Measurements from ENCODE around the gene CTNNB1.

CTNNB1 gene

DNA sequence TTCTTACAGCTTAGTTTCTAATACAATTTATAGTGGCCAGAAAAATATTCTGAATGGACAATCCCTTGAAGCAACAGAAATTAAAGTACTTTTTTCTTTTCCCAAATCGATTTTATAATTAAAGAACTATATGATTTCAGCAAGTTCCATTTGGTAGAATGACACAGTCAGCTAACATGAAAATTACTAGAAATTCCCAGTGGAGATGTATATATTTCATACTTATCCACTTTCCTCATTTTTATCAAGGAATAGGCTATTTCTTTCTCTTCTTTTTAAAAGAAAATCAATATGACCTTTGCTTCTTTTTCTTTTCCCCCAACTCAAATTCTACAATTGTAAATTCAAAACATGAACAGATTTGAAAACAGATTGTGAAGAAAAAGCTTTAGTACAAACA, 6.4 kb upstream of the CTNNB1 start:
- no peak for DNase-seq (ENCODE audit: low read depth in 3 of 3, low spot score in 1 of 3)

DNA sequence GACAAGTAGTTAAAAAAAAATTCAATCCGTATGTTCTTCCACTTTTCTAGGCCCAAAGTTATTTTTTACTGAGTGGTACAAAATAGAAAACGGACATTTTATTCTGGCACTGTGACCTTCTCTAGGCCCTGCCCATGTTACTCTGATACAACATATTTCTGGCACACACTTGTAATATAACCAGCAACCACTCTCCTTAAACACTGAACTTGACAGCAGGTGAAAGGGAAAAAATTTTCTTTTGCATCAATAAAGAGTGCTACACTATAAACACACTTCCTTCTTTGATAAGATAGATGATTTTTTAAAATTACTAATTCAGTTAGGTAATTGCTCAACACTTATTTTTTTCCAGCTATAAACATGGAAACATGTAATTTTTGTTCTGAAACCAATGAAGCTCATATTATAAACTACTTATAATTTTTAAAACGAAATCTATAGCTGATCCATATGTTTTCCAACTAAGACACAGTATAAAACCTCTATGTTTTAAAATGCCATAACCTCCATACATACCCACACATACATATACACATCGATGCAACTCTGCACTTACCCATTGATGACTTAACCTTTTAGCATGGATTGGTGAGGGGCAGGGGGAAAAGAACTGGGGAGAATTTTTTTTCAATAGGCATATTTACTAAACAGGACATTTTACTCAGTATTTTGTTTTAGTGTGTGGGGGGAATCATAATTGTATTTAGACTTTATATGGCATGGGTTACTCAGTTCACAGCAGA, 5.3 kb upstream of the CTNNB1 start:
- no peak for DNase-seq (ENCODE audit: low read depth in 3 of 3, low spot score in 1 of 3)

DNA sequence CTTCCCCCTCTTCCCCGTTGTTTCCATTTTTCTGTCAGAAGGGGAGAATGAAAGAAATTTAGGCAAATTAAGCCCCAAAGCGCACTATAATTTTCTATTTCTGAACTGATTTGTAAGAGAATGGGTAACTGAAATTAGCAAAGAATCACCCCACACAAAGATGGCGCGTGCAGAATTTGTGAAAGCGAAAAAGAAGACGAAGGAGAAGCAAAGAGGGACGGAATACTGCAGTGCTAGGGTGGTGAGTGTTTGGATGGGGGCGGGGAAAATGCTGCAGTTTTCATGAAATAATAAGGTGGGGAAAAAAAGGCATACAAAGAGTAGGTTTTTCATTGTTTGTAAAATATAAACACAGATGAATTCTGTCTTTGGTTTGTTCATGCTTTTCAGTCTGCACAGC, 4.6 kb upstream of the CTNNB1 start:
- no peak for DNase-seq (ENCODE audit: low read depth in 3 of 3, low spot score in 1 of 3)

DNA sequence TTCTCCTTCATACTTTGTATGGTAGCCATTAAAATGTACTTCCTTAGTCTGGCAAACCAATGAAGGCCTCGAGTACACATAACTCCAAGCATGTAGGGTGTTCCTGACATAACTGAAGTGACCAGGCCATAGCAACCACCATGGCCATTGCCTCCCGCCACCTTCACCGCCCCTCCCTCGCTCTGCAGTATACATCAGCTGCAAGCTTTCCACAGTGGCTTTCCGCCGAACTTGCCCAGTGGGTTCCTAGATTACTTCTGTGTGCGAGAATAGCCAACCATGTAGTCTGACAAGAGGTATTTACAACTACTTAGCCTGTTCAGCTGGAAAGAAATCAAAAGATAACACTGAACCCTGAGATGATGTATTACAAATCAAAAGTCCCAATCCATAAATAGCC, 3.4 kb upstream of the CTNNB1 start:
- DNase-seq (ENCODE audit: low read depth in 3 of 3, low spot score in 1 of 3) = no peak

DNA sequence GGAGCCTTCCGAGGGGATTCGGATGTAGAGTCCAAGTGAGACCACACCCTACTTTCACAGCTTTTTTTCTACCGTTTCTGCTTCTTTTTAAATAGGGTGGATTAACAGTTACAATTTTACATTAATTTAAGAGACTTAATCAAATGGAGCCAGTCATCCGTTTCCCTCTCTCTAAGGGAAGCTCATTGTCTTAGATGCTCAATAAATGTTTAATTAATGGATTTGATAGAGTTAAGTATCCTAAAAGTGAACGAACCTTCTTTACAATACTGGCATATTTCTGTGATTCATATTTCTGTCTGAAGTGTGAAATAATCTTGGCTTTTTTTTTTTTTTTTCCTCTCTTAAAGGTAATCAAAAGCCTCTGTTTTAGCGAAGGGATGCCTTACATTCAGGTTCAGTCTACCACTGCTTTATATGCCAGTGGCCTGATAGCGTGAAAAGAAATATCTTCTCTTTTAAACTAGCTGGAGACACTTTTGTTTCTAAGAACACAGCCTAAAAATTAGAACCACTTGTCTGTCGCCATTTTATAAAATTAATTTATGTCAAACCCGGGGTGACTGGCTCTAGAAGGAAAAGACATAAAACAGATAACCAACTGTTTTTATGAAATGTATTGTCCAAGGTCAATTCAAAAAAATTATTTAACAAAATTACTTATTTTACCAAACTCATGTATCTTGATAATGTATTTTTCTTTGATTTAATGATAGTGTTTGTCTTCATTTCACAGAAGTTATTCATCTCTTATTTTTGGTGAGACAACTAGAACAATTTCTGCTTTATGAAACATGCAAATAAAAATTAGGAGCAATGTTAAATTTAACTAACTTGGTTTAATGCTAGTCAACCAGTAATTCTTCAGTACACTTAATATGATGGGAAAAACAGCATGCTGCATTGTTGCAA, 2.5 kb upstream of the CTNNB1 start:
- no peak for DNase-seq (ENCODE audit: low read depth in 3 of 3, low spot score in 1 of 3)

DNA sequence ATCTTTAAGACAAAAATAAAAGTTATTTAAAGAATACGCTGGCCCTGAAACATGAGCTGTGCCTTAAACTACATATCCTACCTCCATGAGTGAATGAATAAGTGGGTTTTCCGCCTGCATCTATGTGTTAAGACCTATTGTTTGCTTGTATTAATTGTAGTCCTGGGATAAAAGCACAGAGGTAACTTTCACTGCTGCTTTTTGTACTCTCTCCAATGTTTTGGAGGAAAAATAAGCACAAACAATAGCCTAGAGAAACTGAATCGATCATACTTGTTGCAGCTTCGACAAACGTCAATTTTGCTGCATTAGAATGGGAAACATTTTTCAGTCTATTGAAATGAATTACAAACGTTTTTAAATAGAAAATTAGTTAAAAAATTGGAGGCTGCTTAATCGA, 1.3 kb upstream of the CTNNB1 start:
- DNase-seq (ENCODE audit: low read depth in 3 of 3, low spot score in 1 of 3) = no peak

DNA sequence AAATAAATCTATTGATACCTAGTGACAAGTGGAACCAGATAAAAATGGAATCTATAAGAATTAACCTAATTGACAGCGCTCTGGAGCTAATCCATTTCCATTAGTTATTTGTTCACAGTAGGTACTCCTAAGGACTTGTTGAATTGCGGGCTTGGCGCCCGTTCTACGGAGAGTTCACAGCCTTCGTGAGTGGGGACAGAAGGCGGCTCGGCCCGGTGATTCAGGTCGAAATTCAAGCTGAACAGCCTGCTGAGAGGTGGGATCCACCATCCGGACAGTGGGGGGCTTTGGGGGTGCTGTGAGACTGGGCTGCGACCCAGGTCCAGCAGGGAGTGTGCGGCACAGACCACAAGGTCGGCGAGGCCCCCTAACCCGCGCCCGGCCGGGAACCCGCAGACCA, 779 bp upstream of the CTNNB1 start:
- peak in 1 of 3 donors; percentile 9 for DNase-seq (ENCODE audit: low read depth in 3 of 3, low spot score in 1 of 3)

DNA sequence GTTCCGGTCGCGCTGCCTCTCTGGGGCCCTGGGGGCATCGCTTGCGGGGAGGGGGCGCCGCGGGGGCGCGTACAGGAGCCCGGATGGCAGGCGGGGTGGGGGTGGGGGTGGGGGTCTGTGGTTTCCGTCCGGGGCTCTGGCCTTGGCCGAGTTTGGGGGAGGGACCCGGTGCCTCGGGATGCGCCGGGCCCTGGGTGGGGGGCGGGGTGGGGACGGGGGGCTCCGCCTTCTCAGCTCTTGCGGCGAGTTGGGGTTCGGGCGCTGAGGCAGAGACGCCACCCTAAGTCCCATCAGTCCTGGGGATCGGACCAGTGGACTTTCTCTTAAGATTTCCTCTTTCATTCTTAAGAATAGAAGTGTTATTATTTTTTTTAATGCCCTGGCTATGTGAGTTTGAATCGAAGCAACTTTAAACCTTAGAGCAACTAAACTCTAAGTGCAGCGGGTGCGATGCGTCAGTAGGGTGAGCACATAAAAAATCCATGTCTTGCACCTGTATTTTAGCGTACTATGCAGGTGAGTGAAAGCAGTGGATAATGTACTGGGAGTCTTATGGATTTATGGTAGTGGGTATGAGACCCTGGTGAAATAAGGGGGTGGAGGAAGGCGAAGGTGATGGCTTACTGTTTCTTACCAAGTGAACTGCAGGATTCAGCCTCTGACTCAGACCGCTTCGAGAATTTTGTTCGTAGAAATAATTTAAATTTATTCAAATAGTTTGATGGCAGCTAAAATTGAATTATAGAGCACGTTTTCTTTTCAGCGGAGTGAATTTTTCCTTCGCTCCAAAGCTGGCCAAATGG, 762 bp downstream of the CTNNB1 start:
- peak in 1 of 3 donors; percentile 24 for DNase-seq (ENCODE audit: low read depth in 3 of 3, low spot score in 1 of 3)

DNA sequence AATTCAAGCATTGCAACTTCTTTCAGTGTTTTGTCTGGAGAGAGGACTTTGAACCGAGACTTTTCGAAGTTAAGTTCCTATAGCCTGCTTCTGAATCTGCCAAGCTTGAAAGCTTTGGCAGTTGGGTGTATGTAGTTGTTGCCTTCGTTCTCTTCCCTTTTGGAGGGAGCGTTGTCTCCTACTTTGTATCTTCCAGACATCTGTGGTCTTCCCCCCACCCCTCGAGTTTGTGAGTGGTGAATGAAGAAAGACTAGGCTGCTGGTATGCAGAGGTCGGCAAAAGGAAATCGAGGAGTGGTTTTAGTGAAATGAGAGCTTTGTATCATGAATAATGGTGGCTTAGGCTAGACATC, 1.3 kb downstream of the CTNNB1 start:
- no peak for DNase-seq (ENCODE audit: low read depth in 3 of 3, low spot score in 1 of 3)

DNA sequence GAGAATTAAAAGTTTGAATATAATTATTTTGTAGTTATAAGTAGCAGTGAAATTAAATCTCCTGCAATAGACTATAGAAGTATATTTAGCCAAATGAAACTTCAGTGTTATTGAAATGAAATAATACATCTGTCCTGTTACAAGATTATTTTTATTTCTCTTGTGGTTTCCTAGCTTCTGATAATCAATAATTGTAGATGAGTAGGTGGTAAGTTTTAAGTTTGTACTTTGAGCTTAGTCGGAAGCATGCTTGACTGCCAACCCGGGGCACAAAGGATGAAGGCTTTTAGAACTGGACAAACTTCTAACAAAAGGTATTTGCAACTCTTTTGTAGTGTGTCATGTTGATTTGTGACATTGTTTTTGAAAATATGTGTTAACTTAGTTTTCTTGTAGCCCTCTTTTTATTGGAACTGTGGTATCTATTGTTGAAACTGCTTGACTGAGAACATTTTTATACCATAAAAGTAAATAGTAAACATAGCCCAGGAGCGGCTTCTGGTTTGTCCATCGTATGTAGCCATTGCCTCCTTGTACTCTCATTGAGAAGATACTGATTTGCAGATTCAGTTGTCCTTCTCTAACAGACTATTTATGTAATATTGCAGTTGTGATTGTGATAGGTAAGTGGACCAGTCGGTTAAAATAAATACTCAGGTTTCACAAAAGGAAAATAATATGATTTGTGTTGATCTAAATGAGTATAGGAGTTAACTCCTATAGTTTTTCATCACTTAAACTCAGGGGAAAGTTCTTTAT, 2.9 kb downstream of the CTNNB1 start:
- DNase-seq (ENCODE audit: low read depth in 3 of 3, low spot score in 1 of 3) = no peak

DNA sequence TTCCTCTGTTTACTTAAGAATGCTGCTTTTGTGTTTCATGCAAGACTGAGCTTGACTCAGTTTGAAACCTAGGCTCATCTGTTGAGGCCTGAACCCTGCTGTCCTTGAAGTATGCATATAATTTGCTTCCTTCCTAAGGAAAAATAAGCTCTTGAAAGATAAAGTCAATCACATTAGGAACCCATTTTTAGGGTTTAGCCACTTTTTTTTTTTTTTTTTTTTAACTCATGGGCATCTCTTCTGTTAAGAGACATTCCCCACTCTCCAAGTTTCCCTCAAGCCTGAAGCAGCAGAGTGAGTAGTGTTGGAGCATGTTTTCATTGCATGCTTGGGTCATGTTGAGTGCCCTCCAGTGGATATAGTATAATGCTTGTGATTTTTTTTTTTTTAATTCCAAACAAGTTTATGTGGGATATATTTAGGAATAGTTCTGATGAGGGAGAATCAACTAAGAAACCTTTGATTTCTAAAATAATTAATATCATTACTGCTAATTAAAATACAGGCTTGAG, 3.6 kb downstream of the CTNNB1 start:
- no peak for DNase-seq (ENCODE audit: low read depth in 3 of 3, low spot score in 1 of 3)

DNA sequence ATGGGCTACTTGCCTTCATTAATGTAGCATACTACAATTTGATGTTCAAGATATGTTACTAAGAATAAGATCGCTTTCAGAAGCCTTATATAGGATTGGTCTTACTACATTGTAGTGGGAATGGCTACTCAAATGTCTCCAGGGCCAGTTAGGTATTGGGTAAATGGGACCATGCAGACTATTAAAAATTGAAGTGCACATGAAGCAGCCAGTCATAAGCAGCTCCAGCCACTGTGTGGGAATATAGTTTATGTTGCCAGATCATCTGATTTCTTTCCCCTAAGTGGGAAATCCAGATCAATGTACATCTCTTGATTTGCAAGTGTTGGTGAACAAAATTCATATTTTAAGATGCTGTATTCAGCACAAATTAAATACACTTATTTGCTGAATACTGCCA, 5.1 kb downstream of the CTNNB1 start:
- no peak for DNase-seq (ENCODE audit: low read depth in 3 of 3, low spot score in 1 of 3)

DNA sequence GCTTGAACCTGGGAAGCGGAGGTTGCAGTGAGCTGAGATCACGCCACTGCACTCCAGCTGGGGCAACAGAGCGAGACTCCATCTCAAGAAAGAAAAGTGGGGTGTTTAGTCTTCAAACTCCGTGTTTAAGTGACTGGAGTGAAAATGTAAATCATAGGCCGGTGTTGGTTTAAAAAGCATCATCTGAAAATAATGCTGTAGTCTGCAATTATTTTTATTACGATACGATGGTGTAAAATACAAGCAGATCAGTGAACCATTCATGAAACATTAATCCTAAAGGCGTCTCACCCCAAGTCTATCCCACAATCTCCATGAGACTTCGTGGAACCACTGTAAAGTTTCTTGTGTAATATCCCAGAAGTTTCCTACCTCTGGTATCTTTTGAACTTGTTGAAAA, 6.3 kb downstream of the CTNNB1 start:
- no peak for DNase-seq (ENCODE audit: low read depth in 3 of 3, low spot score in 1 of 3)

DNA sequence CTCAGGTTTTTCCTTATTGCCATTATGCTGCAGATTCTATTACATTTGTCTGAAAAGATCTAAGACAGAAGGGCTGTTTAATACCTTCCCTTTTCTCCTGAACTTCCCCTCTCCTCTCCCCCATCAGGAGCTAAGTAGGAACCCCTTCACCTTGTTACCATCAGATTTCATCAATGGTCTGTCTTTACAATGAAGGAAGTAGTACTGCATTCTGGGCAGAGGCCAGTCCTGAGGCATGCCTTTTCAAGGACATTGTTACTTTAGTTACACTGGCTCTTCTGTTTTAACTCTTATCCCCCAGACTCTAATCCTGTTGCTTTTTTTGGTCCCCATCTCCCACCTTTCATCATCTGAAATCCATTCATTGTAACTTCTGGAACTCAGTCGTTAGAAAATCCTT, 8.1 kb downstream of the CTNNB1 start:
- DNase-seq (ENCODE audit: low read depth in 3 of 3, low spot score in 1 of 3) = no peak

DNA sequence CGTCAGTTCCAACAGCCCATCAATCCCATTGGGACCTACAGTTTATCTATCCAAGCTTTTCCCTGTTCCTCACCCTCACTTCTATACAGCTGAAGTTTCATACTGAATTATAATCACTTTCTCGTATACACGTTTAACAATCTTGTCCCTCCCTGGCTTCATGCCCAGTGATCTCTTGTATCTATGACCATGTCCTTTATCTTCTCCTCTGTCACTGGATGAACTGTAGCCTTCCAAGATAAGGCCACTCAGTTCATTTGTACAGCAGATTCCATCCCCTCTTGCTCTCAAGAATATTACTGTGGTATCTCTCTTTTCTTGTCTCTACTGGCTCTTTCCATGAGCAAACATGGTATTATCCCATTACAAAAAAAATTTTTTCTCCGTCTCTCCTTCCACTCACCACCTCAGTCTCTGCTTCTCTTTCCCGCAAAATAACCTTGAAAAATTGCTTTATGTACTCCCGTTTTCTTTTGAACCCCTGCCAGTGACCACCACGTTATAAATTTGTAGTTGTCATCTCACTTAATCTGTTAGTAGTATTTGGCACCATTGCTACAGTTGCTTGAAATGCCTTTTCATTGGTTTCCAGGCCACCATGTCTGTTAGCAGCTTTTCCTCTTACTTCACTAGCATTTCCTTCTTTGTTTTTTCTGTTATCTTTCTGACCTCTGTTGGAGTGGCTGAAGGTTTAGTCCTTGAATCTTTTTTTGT, 9.4 kb downstream of the CTNNB1 start:
- no peak for DNase-seq (ENCODE audit: low read depth in 3 of 3, low spot score in 1 of 3)

DNA sequence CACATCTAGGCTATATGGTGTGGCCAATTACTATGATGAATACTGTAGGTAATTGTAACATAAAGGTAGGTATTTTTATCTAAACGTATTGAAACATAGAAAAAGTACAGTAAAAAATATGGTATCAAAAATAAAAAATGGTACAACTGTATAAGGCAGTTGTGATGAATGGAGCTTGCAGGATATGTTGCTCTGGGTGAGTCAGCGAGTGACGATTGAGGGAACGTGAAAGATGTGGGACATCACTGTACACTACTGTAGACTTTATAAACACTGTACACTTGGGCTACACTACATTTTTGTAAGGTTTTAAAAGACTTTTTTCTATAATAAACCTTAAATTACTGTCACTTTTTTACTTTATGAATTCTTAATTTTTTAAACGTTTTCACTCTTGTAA, 10.3 kb downstream of the CTNNB1 start:
- no peak for DNase-seq (ENCODE audit: low read depth in 3 of 3, low spot score in 1 of 3)

DNA sequence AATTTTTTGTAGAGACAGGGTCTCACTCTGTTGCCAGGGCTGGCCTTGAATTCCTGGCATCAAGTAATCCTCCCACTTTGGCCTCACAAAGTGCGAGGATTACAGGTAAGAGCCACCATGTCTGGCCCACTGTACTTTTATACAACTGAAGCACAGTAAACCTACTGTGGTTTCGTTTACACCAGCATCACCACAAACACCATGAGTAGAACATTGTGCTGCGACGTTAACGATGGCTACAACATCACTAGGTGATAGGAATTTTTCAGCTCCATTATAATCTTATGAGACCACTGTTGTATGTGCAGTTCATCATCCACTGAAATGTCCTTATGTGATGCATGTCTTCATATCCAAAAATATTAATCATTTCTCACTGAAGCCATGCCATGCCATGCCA, 11.7 kb downstream of the CTNNB1 start:
- DNase-seq (ENCODE audit: low read depth in 3 of 3, low spot score in 1 of 3) = no peak

DNA sequence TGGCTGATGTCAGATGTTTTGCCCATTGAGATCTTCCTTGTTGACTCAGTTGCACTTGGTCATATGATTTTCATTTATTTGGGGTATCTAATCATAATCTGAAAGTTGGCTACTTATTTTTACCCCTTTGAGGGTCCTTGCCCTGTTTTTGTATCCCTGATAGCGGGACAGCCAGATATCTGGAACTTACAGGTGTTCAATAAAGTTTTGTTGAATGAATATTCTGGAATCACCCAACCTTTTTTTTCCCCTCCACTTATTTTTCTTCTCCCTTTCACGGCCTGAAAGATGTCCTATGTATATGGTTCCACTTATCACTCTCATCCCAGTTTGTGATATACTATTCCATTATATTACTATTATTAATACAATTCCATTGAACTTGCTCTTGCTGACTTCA, 12.8 kb downstream of the CTNNB1 start:
- DNase-seq (ENCODE audit: low read depth in 3 of 3, low spot score in 1 of 3) = no peak

DNA sequence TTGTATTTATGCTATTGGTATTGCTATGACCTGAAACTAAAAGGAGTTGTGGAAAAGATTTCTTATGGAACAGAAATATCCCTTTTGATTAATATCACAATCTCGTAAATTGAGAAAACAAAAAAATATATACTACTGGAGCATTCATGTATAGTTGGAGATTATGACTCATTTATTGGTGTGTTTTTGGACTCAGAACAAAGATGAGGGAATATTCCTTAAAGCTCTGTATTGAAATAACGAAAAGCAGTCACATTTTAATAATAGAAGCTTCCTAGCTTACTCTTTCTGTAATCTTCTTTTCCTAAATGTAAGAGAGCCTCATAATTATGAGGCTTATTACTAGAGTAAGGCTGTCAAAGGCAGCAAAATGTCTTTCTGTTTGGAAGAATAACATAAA, 14.3 kb downstream of the CTNNB1 start:
- DNase-seq (ENCODE audit: low read depth in 3 of 3, low spot score in 1 of 3) = no peak

DNA sequence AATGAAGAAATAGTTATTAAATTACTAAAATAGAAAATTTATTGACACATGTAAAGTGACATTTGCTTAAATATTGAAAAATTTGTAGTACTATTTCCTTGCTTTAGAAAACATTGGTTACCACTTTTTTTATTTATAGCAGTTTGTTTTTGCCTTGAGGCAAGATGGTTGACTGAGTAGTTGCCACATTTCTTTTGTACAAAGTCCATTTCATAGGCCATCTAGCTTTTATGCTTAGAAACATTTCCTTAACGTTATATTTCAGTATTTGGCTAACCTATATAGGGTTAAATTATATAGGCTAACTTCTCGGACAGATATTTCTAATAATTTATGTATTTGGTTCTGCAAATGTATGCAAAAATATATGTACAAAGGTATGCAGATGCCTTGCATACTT, 17.1 kb downstream of the CTNNB1 start:
- no peak for DNase-seq (ENCODE audit: low read depth in 3 of 3, low spot score in 1 of 3)
